Upper lobe of left lung (tissue), 4 donors: ENCODE measurements around the gene FRMPD4.

Source experiments
- CTCF ChIP-seq, 6 experiments: fragments of 450-650 bp in 4 of 6; fragments of 200-600 bp in 2 of 6; sonication (generic) in 2 of 6; IDR thresholded peaks; one replicate each; pipeline ENCODE4 v1.5.1; 2016 to 2019; ENCODE audit warnings: antibody characterized with exemption in 6 of 6
- POLR2A ChIP-seq, 4 donors: fragments of 450-650 bp; IDR thresholded peaks; one replicate each; pipeline ENCODE4 v1.5.1; 2016 to 2017; ENCODE audit warnings: antibody characterized with exemption in 4 of 4, mild to moderate bottlenecking in 2 of 4
- POLR2AphosphoS5 ChIP-seq, 2 donors: sonication (generic); formaldehyde crosslinking; IDR thresholded peaks; one replicate each; pipeline ENCODE4 v1.5.1; 2017; ENCODE audit warnings: antibody characterized with exemption in 2 of 2

- TF ChIP-seq POLR2AphosphoS5 (IDR thresholded peaks at IDR 0.05) (no peak), POLR2A (IDR thresholded peaks at IDR 0.05) (no peak), CTCF (IDR thresholded peaks at IDR 0.05) (no peak)
Measured at GRCh38 chrX:12241026-12241425, 102.8 kb downstream of the FRMPD4 start.
